ENCODE data around the gene MFAP2.

DNA sequence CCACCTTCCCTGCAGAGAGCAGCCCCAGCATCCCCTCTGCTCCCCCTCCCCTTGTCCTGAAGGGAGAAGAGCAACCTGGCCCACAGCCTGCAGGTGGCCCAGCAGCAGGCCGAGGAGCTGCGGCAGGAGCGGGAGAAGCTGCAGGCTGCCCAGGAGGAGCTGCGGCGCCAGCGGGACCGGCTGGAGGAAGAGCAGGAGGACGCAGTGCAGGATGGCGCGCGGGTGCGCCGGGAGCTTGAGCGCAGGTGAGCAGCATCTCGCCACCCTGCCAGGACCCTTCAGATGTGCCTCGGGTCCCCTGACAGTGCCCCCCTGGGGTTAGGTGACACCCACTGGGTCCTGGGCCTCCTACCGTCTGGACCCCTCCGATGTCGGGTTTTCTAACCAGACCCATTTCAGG lies 36.4 kb downstream of the MFAP2 start:
- TF ChIP-seq, protein P1, sequence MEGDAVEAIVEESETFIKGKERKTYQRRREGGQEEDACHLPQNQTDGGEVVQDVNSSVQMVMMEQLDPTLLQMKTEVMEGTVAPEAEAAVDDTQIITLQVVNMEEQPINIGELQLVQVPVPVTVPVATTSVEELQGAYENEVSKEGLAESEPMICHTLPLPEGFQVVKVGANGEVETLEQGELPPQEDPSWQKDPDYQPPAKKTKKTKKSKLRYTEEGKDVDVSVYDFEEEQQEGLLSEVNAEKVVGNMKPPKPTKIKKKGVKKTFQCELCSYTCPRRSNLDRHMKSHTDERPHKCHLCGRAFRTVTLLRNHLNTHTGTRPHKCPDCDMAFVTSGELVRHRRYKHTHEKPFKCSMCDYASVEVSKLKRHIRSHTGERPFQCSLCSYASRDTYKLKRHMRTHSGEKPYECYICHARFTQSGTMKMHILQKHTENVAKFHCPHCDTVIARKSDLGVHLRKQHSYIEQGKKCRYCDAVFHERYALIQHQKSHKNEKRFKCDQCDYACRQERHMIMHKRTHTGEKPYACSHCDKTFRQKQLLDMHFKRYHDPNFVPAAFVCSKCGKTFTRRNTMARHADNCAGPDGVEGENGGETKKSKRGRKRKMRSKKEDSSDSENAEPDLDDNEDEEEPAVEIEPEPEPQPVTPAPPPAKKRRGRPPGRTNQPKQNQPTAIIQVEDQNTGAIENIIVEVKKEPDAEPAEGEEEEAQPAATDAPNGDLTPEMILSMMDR (IDR thresholded peaks at IDR 0.05) = no peak
- TF ChIP-seq POLR2A (IDR thresholded peaks at IDR 0.05) (no peak), EP300 (IDR thresholded peaks at IDR 0.05) (no peak)
